Omental fat pad (tissue), 4 donors: Measurements from ENCODE around the gene TTLL11. TPM values are rescaled to one million over a fixed set of nuclear protein-coding genes. Genes with fewer than 3 reads are reported as not detected.

Experiments used
- ATAC-seq: fragments of 150-250 bp; one replicate; pipeline ENCODE4 v1.9.1; 2016; ENCODE audit warnings: mild to moderate bottlenecking, moderate library complexity; ENCODE audit not compliant: low FRiP score
- DNase-seq: peaks from one replicate; pipeline ENCODE4 v3.0.0-alpha.2; 2019; ENCODE audit warnings: low spot score
- total RNA-seq, 4 donors: library from RNA; depleted of rRNA; stranded (reverse); fragments of >200 nt; gene quantifications; one replicate each; pipeline ENCODE4 v1.1.0, GENCODE V29; 2016
- TF ChIP-seq, protein P1 (sequence below), 3 donors: fragments of 450-650 bp; IDR thresholded peaks; one replicate each; pipeline ENCODE4 v1.5.1; 2016 to 2017; ENCODE audit warnings: antibody characterized with exemption in 3 of 3, mild to moderate bottlenecking in 3 of 3, moderate library complexity in 2 of 3

The TTLL11 gene
- total RNA-seq, 4 donors from 2014 or later = 7.0 to 16.0 (median 10.2) TPM

DNA sequence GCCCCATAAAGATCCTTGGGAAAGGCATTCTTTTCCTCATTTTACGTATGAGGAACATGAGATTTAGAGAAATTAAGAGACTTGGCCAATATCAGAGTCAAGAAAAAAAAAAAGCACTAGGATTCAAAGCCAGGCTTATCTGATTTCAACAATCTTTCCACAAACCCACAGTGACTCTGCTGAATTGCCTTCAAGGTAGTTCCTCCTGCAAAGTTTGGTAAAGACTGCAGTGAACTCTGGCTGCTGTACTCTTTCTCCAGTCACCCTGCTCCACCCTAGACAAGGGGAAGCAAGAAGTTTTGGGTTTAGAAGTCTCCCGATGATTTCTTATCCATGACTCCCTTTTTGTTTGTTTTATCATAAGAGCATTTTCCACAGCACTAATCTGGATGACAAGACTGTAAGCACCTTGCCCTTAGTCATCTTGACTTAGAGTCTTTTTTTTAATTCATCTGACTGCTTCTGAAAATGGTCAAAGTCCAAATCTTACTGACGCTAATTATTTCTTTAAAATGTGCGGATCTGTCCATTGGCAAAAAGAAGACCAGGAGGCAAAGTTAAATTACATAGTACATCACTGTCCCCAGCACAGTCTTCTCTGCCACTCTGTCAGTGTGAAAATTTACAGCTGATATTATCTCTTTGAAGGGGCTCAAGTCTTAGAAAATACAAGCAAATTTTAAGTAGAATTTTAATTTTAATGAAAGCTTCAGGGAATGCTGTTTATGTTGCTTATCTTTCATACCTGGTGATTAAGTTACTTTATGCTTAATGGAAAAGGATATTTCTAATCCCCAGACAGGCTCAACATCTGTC lies 180.1 kb downstream of the TTLL11 start:
- ATAC-seq (no peak), DNase-seq (no peak)
- TF ChIP-seq, protein P1, sequence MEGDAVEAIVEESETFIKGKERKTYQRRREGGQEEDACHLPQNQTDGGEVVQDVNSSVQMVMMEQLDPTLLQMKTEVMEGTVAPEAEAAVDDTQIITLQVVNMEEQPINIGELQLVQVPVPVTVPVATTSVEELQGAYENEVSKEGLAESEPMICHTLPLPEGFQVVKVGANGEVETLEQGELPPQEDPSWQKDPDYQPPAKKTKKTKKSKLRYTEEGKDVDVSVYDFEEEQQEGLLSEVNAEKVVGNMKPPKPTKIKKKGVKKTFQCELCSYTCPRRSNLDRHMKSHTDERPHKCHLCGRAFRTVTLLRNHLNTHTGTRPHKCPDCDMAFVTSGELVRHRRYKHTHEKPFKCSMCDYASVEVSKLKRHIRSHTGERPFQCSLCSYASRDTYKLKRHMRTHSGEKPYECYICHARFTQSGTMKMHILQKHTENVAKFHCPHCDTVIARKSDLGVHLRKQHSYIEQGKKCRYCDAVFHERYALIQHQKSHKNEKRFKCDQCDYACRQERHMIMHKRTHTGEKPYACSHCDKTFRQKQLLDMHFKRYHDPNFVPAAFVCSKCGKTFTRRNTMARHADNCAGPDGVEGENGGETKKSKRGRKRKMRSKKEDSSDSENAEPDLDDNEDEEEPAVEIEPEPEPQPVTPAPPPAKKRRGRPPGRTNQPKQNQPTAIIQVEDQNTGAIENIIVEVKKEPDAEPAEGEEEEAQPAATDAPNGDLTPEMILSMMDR (IDR thresholded peaks at IDR 0.05) = no peak

DNA sequence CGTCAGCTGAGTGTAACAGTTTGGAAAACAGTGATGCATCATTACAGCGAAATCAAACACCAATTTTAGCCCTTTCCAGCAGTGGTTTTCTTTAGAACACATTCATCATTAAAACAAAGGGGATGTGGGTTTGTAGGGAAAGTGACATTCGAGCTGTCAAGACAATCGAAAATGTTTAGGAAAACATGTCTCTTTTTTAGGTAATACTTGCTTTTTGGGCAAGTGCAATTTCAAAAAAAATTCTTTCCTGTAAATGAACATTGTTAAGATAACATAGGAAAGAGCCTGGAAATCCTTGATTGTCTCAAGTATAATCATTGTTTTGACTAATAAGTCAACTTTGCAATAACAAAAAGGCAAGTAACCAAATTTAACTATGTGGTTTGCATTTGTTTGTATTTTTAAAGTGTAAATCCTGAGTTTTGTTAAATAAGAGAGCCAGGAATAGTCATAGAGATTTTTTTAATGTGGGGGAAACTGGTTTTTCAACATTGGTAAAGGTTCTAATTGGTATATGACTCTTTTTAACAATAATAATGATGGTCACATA lies 182.5 kb downstream of the TTLL11 start:
- TF ChIP-seq, protein P1 (IDR thresholded peaks at IDR 0.05) = no peak

GRCh38 chr9:121909111-121909510 lies 184.0 kb downstream of the TTLL11 start:
- DNase-seq (no peak), ATAC-seq (no peak)
- TF ChIP-seq, protein P1 (IDR thresholded peaks at IDR 0.05) = no peak

More for the DNA sequence above, 182.5 kb downstream of the TTLL11 start:
- no peak for DNase-seq
- ATAC-seq = no peak

DNA sequence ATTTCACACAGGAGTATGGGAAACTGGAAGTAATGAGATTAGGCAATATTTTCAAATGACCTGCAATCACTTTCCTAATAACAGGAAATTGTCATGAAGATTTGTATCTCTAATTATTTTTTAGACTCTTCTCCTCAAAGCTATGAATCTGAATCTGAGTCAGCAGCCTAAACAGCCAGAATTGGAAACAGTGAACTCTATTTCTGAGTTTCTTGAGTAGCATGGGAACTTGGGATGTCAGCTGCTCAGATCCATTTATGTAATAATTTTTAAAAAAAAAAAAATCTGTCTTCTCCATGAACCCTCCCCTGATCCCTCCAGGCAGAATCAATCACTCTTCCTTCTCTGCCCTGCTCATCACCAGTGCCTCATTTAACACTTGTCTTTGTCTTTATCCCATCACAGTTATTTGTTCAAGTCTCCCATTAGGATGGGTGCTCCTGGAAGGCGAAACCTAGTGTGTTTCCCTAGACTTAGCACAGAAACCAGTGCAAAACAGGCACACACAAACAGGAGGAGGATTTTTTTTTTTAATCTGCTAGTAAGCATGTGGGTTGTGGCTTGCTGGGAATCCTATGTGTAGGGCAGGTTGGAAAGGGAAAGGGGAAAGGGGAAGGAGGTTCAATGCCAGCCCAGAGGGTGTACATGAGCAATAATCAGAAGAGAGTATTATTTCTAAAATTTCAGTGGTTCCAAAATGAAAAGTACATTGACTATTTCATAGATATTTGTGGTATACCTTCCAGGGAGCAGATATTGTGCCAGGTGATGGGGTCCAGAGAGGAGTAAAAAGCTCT lies 186.8 kb downstream of the TTLL11 start:
- DNase-seq (no peak), ATAC-seq (no peak)
- TF ChIP-seq, protein P1 (IDR thresholded peaks at IDR 0.05) = no peak

DNA sequence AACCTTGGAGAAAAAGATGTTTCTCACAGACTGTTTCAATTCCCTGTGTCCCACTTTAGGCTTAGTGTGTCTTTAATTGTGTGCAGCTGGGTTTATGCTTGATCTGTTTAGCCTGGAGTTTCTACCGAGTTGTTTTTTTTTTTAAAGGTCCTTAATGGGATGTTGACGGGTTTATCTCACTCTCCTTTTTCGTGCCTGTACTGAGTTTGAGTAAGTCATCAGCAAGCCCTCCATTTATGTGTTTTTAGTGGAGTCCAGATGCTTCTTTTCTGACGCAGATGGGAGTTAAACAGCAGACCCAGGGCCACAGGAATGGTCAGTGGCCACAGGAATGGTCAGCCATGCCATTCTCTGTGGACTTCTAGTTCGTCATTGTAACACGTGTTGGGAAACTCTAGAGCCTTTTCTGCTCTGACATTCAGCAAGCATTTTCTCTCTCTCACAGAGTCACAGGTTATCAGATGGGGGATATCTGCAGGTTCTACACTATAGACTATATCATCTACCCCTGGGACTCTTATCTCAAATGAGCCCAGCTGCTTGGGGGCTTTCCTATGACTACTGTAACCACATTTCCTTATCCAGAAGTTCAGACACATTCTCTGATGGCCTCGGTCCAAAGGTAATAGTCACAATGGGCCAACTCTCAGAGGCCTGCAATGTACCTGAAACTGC lies 190.5 kb downstream of the TTLL11 start:
- DNase-seq (no peak), ATAC-seq (no peak)
- TF ChIP-seq, protein P1 (IDR thresholded peaks at IDR 0.05) = no peak

DNA sequence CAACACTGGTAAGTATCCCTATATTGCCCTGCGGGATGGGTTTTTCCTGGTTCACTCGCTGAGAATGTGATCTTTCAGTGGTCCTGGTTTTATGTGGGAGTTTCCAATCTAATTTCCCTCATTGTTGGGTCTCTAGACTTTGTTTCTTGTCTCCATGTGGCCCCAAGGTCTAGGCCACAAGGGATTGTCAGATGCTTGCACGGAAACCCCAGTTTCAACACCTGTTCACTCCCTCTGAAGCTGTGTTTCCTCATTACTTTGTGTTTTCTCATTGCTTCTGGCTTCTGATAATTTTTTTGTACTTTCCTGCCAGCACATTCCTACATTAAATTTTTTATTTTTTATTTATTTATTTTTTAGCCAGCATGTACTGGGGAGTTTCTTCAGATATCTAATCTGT lies 191.5 kb downstream of the TTLL11 start:
- DNase-seq (no peak), ATAC-seq (no peak)
- TF ChIP-seq, protein P1 (IDR thresholded peaks at IDR 0.05) = no peak
